SKM-1 treated with dmso at 0.1 percent for 144 hours (cell line): ENCODE data around the gene TPSG1.
"Not testable (repeated sequence)": the region's sequence is repeated elsewhere in the genome, so short reads cannot be mapped to it uniquely, and the experiment has no call there.

ENCODE experiments used
- DNase-seq: peaks from one replicate; lab custom pipeline; 2025; ENCODE audit not compliant: unreplicated experiment; lab: John Stamatoyannopoulos, UW

TPSG1 gene

DNA sequence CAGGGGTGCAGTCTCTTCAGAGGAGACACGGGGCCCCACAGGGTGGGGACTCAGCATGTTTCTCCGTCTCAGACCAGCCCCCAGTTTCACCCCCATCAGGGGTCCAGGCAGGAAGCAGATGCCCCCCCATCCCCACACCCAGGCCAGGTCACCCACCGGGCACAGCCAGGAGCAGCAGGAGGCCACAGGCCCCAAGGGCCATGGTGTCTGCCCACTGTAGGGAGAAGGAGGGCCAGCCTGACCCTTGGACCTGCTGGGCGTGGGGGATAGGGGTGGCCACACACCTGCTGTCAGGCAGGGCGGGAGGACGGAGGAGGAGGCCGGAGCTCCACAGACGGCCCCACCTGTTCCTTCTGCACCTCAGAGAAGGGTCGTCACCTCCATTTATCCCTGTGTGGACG is at the start of gene TPSG1:
TSS of gene TPSG1 (minus strand) at position 218 of the 401 bp plus-strand sequence. CDS start at position 202, 16 bp downstream.
- DNase-seq = no peak

DNA sequence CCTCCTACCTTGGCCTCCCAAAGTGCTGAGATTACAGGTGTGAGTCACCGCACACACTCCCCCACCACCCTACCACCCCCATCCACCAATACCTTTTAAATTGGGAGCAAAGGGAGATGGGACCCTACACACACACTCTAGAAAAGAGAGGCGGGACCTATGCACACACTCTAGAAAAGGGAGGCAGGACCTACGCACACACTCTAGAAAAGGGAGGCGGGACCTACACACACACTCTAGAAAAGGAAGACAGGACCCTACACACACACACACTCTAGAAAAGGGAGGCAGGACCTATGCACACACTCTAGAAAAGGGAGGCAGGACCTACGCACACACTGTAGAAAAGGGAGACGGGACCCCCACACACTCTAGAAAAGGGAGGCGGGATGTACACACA is 49.7 kb upstream of the TPSG1 start:
- no peak for DNase-seq

DNA sequence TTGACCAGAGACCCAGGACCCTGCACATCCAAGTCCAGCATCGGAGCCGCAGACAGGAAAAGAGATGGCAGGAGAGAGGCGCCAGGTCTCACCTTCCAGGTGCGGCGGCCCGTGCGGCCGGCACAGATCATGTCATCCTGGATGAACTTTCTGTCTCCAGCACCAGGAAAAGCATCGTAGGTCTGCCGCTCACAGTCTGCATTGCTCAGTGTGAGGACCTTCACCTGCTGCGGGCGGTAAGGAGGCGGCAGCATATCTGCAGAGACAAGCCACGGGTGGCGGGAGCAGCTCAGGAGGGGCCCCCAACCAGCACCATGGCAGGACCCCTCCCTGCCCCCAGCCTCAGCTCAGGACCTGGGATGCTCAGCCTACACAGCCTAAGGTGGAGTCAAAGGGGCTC is 48.7 kb upstream of the TPSG1 start:
- no peak for DNase-seq

DNA sequence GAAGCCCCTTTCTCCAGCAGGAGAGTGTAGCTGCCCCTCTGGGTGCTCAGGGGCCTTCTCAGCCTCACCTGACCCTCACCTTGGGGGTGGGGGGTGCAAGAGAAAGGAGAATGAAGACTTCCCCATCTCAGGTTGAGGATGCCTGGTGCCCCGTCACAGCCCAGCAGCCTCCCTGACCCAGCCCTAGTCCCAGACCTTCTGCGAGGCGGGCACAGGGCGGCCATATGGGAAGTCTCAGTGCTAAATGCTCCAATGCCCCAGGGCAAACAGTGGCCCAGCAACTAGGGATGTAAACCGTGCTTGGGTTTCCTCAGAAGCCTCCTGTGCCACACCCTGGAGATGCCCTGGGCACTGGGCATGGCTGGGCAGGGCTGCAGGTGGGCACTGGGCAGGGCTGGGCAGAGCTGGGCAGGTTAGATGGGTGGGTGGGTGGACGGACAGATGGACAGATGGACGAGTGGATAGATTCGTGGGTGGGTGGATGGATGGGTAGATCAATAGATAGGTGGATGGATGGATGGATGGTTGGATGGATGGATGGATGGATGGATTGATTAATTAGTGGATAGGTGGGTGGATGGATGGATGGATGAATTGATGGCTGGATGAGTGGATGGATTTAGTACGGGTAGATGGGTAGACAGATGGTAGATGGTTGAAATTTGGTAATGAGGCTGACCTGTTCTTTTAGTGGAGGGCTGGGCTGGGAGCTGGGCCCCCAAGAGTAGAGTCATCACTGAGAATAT is 47.6 kb upstream of the TPSG1 start:
- DNase-seq = no peak

DNA sequence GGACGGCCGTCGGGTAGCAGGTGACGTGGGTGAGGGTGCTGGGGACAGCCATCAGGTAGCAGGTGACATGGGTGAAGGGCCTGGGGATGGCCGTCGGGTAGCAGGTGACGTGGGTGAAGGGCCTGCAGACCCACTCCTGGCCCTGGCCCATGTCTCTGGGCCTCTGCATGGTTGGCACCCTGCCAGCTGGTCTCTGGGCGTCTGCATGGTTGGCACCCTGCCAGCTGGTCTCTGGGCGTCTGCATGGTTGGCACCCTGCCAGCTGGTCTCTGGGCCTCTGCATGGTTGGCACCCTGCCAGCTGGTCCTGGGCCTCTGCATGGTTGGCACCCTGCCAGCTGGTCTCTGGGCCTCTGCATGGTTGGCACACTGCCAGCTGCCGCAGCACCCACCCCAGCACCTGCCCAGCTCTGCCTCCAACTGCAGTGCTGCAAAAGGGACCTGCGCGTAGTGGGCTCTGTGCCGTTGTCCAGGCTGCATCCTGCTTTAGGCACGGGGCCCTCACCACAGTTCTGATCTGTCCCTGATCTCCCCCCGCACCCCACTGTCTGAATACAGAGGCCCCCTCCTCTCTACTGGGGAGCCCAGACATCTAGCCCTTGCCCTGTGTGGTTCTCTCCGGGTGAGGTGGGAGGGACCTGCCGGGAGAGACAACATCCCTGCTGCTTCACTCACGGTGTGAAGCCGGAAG is 46.8 kb upstream of the TPSG1 start:
- DNase-seq = not testable (repeated sequence)

DNA sequence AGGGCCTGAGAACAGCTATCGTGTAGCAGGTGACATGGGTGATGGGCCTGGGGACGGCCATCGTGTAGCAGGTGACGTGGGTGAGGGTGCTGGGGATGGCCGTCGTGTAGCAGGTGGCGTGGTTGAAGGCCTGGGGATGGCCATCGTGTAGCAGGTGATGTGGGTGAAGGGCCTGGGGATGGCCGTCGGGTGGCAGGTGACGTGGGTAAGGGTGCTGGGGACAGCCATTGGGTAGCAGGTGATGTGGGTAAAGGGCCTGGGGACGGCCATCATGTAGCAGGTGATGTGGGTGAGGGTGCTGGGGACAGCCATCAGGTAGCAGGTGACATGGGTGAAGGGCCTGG is 46.3 kb upstream of the TPSG1 start:
- no peak for DNase-seq

DNA sequence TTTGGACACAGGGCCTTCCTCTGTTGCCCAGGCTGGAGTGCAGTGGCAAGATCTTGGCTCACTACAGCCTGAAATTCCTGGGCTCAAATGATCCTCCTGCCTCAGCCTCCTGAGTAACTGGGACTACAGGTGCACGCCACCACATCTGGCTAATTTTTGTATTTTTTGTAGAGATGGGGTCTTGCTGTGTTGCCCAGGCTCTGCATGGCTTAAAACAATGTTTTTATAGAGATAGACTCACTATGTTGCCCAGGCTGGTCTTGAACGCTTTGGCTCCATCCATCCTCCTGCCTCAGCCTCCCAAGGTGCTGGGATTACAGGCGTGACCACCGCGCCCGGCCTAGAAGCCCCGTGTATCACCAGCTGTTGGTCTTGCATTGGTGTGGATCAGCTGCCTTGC is 44.4 kb upstream of the TPSG1 start:
- DNase-seq = not testable (repeated sequence)

DNA sequence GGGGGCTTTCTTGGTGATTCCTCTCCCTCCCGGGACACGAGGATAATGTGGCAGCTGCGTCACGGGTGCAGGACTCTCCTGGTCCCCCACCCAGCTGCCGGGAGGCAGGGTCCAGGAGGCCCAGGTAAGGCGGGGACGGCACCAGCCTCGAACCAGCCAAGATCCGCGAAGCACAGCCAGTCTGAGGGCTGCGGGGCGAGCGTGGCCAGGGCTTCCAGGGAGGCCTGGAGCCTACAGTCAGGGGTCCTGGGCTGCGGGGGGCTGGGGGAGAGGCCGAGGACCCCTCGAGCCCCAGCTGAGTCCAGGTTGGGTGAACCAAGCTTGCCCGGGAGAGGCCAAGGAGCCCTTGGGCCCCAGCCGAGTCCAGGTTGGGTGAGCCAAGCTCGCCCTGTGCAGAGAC is 40.8 kb upstream of the TPSG1 start:
- DNase-seq = no peak

DNA sequence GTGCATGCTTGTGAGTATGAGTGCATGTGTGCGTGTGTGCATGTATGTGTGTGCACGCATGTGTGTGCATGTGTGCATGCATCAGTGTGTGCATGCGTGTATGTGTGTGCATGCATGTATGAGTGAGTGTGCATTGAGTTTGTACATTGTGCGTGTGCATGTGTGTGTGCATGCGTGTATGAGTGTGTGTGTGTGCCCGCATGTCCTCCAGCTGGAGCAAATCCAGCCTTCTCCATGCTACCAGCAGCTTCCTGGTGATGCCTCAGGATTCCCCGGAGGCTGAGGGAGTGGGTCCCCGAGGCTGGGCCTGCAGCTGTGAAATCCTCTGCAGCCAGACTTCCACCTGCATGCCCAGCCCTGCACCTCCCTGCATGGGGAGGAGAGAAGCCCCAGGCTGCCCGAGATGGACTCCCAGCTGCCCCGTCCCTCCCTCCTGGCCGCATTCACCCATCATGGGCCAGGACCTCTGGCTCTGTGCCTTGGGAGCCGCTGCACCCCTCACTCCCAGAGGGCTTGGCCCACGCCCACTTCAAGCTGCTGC is 40.1 kb upstream of the TPSG1 start:
- no peak for DNase-seq

DNA sequence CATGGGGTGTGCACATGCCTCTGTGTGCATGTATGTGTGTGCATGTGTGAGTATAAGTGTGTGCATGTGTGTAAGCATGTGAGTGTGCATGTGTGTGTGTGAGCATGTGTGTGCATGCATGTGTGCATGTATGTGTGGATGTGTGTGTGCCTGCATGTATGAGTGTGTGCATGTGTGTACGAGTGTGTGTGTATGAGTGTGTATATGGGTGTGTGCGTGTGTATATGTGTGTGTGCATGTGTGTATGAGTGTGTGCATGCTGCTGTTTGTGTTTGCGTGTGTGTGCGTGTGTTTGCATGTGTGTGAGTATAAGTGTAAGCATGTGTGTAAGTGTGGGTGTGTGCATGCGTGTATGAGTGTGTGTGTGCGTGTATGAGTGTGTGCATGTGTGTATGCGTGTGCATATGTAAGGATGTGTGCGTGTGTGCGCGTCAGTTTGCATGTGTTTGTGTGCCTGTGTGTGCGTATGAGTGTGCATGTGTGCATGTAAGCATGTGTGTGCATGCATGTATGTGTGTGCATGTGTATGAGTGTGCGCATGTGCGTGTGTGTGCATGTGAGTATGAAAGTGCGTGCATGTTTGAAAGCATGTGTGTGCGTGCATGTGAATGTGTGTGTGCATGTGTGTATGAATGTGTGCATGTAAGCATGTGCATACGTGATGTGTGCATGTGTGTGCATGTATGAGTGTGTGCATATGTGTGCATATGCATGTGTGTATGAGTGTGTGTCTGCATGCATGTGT is 39.4 kb upstream of the TPSG1 start:
- DNase-seq = no peak

DNA sequence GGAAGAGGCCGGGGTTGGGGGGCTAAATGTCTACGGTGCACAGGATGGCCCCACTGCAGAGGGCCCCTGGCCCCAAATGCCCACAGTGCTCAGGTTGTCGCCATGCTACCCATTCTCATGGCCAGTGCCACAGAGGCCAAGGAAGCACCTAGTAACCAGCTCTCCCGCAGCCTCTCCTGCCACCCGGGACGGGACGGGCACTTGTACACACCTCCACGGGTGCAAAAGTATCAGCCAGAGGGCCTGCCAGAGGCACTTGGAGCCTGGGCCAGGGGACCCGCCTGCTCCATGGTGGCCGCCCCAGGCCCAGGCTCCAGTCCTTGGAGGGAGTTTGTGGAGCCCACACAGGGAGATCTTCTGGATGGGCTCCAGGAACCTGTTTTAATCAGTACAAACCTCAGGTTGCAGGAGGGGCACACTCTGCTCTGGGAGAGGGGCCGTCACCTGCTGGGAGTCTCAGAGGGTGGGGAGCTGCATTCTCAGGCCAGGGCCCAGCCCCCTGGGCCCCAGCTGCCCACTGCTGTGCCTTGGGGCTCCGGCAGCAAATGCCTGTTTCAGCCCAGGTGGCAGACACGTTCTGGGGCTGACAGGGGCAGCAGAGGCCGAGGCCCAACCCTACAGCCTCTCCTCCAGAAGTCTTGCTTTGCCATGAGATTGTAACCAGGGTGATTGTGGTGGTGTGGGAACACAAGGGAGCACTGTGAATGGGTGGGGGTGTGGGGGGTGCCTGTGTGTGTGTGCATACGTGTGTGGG is 38.7 kb upstream of the TPSG1 start:
- no peak for DNase-seq

DNA sequence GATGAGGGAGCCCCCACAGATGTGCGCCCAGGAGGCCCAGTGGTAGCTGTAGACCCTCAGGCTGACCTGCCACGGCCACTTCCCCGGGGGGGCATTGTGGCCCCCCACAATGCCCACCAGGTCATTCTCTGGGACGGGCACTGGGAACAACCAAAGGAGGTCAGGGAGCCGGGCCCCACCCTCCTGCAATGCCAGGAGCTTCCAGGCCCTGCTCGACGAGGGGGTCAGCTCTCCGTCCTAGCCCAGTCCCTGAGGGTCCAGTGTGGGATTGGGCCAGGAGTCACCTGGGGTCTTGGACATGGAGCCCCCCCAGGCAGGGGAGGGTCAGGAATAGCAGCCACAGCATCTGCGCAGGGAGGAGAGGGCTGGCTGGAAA is 37.8 kb upstream of the TPSG1 start:
- no peak for DNase-seq

DNA sequence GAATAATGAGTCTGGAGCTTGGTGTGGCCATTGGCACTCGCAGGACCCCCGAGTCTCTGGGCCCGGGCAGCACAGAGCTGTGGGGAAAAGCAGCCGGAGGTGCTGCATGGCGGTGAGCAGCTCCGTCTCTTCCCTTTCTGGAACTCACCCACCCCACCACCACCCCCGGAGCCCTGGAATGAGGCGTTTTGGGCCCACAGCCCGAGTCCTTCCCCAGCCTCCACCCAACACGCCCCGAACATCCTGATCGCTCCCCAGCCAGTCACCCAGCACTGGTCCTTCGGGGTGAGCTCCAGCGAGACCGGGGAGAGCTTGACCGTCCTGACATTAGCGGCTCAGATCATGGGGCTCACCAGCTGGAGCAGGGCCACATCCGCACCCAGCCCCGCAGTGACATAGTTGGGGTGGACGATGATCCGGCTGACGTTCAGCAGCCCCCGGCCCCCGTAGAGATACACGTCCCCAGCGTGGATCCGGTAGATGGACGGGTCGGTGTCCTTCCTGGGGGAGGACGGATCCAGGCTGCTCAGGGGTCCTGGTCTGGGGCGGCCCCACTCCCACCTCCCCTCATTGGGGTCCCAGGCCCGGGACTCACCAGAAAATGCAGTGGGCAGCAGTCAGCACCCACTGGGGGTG is 37.3 kb upstream of the TPSG1 start:
- DNase-seq = no peak

DNA sequence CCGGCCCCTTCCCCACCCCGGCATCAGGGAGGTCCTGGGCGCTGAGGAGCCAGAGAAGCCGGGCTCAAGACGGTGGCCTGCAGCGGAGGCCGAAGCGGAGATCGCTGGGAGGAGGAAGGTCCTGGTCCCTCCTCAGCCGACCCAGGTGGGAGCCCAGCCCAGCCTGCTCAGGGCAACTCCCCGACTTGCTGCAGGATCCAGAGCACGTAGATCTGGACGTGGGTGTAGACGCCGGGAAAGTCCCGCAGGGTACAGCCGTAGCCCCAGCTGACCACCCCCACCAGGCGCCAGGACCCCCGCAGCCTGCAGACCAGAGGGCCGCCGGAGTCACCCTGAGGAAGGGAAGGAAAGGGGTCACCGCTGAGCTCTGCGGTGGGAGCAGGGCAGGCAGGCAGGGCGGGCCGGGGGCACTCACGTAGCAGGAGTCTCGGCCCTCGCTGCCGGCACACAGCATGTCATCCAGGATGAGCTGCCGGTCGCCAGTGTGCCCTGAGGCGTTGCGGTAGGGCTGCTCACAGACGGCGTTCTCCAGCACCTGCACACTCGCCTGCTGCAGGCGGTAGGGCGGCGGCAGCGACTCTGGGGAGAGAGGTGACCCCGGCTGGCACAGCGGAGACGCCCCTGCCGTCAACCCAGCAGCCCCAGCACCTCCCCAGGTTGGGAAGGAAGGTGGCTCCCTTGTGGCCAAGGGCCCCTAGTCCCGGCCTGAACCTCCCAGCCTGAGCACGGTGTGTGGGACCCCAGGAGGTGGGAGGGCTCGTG is 36.2 kb upstream of the TPSG1 start:
- DNase-seq = no peak

DNA sequence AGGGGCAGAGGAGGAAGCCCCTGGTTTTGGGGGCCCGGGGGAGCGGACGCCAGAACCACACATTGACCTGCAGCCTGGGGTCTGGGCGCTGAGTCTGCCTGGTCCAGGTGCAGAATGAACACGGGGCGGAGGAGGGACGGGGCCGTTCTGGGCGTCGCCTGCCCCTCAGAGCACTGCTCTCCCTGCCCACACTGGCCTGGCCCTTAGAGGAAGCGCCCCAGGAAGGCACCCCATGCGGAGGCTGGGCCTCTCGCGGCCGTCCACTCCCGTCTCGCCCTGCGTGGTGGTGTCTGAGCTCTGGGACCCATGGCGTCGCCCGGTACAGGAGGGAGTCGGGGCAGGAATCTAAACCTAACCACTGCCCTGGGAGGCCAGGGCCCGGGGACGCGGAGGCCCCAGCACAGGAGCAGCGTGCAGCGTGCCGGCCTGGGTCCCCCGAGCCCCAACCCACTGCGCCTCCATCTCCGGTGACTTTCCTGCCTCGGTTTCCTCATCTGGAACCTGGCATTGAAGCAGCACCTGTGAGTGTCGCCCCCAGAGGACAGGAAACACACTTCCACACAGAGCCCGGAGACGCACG is 35.1 kb upstream of the TPSG1 start:
- no peak for DNase-seq

DNA sequence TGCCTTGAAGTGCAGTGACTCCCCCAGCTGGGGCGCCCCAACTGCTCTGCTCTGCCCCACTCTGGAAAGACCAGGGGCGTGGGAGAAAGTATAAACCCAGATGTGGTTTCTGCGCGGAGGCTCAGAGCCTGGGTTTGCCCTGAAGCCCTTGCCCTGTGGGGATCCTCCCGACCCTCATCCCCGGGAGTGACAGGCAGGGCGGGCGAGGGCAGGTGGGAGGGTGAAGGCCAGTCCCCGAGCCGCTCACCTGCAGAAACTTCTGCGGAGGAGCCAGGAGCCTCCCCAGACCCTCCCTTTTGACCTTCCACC is 34.6 kb upstream of the TPSG1 start:
- DNase-seq = no peak

DNA sequence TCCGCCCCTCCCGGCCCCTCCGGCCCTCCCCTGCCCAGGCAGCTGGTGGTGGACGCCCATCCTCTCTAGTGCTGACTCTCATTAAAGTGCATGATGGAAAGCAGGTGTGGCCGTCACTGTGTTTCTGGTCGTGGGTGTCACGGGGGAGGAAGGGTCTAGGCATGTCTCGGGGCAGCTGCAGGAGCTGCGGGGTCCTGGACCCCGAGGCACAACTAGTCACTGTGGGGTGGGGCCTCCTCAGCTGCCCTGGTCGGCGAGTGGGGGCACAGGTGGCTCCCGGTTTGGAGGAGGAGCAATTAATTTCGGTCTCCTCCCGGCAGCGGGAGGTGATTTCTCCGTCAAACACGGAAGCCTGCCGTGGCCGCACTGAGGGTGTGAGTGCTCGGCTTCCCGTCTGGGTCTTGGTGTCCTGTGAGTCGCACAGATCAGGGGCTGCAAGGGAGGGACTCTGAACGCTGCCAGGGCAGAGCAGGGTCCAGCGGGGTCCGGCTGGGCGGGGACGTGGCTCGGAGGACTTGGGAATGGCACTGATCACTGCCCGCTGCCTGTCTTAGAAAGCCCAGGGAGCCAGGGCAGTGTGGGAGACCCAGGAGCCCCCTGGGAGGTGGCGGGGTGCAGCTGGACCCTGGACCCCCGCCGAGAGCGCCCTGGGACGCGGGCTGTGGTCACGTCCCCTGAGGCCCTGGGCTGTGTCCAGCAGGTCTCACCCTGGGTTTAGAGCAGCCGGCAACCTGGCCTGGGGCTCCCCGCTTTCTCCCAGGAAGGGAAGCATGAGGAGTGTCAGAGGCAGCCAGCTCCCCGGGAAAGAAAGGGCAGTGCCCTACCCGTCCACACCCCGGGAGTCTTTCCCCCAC is 34.1 kb upstream of the TPSG1 start:
- DNase-seq = no peak

DNA sequence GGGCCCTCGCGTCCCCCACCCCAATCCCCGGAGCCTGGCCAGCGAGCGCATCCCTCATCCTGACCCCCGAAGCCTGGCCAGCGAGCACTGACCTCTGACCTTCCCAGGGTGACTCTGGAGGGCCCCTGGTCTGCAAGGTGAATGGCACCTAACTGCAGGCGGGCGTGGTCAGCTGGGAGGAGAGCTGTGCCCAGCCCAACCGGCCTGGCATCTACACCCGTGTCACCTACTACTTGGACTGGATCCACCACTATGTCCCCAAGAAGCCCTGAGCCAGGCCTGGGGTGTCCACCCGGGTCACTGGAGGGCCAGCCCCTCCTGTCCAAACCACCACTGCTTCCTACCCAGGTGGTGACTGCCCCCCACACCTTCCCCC is 33.1 kb upstream of the TPSG1 start:
- no peak for DNase-seq
